Stomach (tissue), 4 donors: ENCODE data around the gene PGPEP1.

Source experiments
- CTCF ChIP-seq, 7 experiments: fragments of 450-650 bp in 4 of 7; fragments of 200-600 bp in 3 of 7; sonication (generic) in 3 of 7; IDR thresholded peaks; one replicate each; pipeline ENCODE4 v1.5.1; 2016 to 2019; ENCODE audit warnings: antibody characterized with exemption in 7 of 7, control low read depth in 2 of 7, mild to moderate bottlenecking in 1 of 7
- EP300 ChIP-seq: sonication (generic); formaldehyde crosslinking; IDR thresholded peaks from one replicate; pipeline ENCODE4 v1.6.1; 2017; ENCODE audit warnings: antibody characterized with exemption
- POLR2A ChIP-seq, 4 donors: fragments of 450-650 bp; IDR thresholded peaks; one replicate each; pipeline ENCODE4 v1.6.1; 2016; ENCODE audit warnings: antibody characterized with exemption in 4 of 4, control low read depth in 2 of 4, mild to moderate bottlenecking in 1 of 4, moderate library complexity in 1 of 4
- POLR2AphosphoS5 ChIP-seq, 3 donors: sonication (generic); formaldehyde crosslinking; IDR thresholded peaks; one replicate each; pipeline ENCODE4 v1.6.1; 2016; ENCODE audit warnings: antibody characterized with exemption in 3 of 3

- TF ChIP-seq CTCF (IDR thresholded peaks at IDR 0.05) (no peak), POLR2A (IDR thresholded peaks at IDR 0.05) (no peak), POLR2AphosphoS5 (IDR thresholded peaks at IDR 0.05) (no peak), EP300 (no peak)
Observed at GRCh38 chr19:18338541-18338940, 1.9 kb upstream of the PGPEP1 start.
